Endothelial cell of umbilical vein (primary cell): ENCODE data around the gene CDKN1A.

Experiments used
- CTCF ChIP-seq, 2 donors: IDR thresholded peaks; 1 replicate in 1 of 2; 2 replicates in 1 of 2; pipeline ENCODE4 v1.5.1; 2011; ENCODE audit warnings: low read length in 2 of 2, mild to moderate bottlenecking in 2 of 2, moderate library complexity in 2 of 2, control low read depth in 1 of 2, inconsistent platforms in 1 of 2, low read depth in 1 of 2; ENCODE audit not compliant: insufficient read depth in 1 of 2; ENCODE audit errors: extremely low read depth in 1 of 2
- EZH2 ChIP-seq: IDR thresholded peaks from 2 replicates; pipeline ENCODE4 v1.6.1; 2012; ENCODE audit warnings: borderline replicate concordance, low read depth, mild to moderate bottlenecking, moderate library complexity, low read length, inconsistent platforms; ENCODE audit not compliant: severe bottlenecking
- FOS ChIP-seq: IDR thresholded peaks from 2 replicates; pipeline ENCODE4 v1.6.1; 2011; ENCODE audit warnings: mild to moderate bottlenecking, low read length, moderate library complexity, borderline replicate concordance; ENCODE audit not compliant: insufficient read depth
- JUN ChIP-seq: IDR thresholded peaks from 2 replicates; pipeline ENCODE4 v1.6.1; 2011; ENCODE audit warnings: borderline replicate concordance, low read depth; ENCODE audit not compliant: insufficient read length, insufficient read depth
- MAX ChIP-seq: IDR thresholded peaks from 2 replicates; pipeline ENCODE4 v1.6.1; 2011; ENCODE audit not compliant: insufficient read depth, insufficient read length
- POLR2A ChIP-seq: IDR thresholded peaks from 2 replicates; pipeline ENCODE4 v1.6.1; 2012; ENCODE audit warnings: low read depth, mild to moderate bottlenecking, control low read depth, low read length
- POLR2AphosphoS5 ChIP-seq: IDR thresholded peaks from 2 replicates; pipeline ENCODE4 v1.6.1; 2012; ENCODE audit warnings: low read depth, mild to moderate bottlenecking, control low read depth, low read length, moderate library complexity; ENCODE audit not compliant: insufficient read depth

GRCh38 chr6:36683656-36684446 lies 5.3 kb downstream of the CDKN1A start:
- TF ChIP-seq CTCF (IDR thresholded peaks at IDR 0.05; ENCODE audit: extremely low read depth in 1 of 2, insufficient read depth in 1 of 2, low read depth in 1 of 2, low read length in 2 of 2) (no peak), EZH2 (no peak), POLR2A (no peak), POLR2AphosphoS5 (no peak), FOS (no peak), MAX (no peak), JUN (no peak)
